ENCODE data around the gene CTAGE8. TPM values are rescaled to one million over a fixed set of nuclear protein-coding genes. Genes with fewer than 3 reads are reported as not detected.
"Not testable (repeated sequence)": the region's sequence is repeated elsewhere in the genome, so short reads cannot be mapped to it uniquely, and the experiment has no call there.

The CTAGE8 gene
- total and polyA plus RNA-seq, 4 donors, result 0.44 to 0.92 (median 0.57) TPM; not detected in 1

- H3K4me1 ChIP-seq (ENCODE audit: control insufficient read depth in 4 of 4, insufficient read depth in 4 of 4, low read length in 3 of 4); H3K4me3 ChIP-seq (ENCODE audit: low read depth in 1 of 3, low read length in 3 of 3); DNase-seq (ENCODE audit: low spot score); H3K27ac ChIP-seq (ENCODE audit: low read depth in 1 of 2, low read length in 2 of 2); H3K9ac ChIP-seq (ENCODE audit: low read depth in 1 of 2, low read length in 2 of 2); H3K36me3 ChIP-seq (ENCODE audit: control insufficient read depth in 4 of 4, insufficient read depth in 3 of 4, low read depth in 1 of 4, low read length in 3 of 4); H3K27me3 ChIP-seq (ENCODE audit: control insufficient read depth in 4 of 4, insufficient read depth in 4 of 4, low read length in 3 of 4); H3K9me3 ChIP-seq (ENCODE audit: control insufficient read depth in 4 of 4, low read length in 3 of 4): not testable (repeated sequence)
- no CpG with 5 or more reads among the region's 60 CpGs for WGBS
These were observed 24.9 kb upstream of the CTAGE8 start for GRCh38 chr7:144293794-144294499.

GRCh38 chr7:144292384-144293161 lies 23.5 kb upstream of the CTAGE8 start:
- not testable (repeated sequence) for H3K9ac ChIP-seq (ENCODE audit: low read depth in 1 of 2, low read length in 2 of 2); DNase-seq (ENCODE audit: low spot score); H3K36me3 ChIP-seq (ENCODE audit: control insufficient read depth in 4 of 4, insufficient read depth in 3 of 4, low read depth in 1 of 4, low read length in 3 of 4); H3K27me3 ChIP-seq (ENCODE audit: control insufficient read depth in 4 of 4, insufficient read depth in 4 of 4, low read length in 3 of 4); H3K9me3 ChIP-seq (ENCODE audit: control insufficient read depth in 4 of 4, low read length in 3 of 4); H3K4me1 ChIP-seq (ENCODE audit: control insufficient read depth in 4 of 4, insufficient read depth in 4 of 4, low read length in 3 of 4); H3K4me3 ChIP-seq (ENCODE audit: low read depth in 1 of 3, low read length in 3 of 3); H3K27ac ChIP-seq (ENCODE audit: low read depth in 1 of 2, low read length in 2 of 2)
- 98% methylated on average over 2 of the region's 14 CpGs for WGBS

- not testable (repeated sequence) for H3K27me3 ChIP-seq (ENCODE audit: control insufficient read depth in 4 of 4, insufficient read depth in 4 of 4, low read length in 3 of 4); H3K4me1 ChIP-seq (ENCODE audit: control insufficient read depth in 4 of 4, insufficient read depth in 4 of 4, low read length in 3 of 4); H3K27ac ChIP-seq (ENCODE audit: low read depth in 1 of 2, low read length in 2 of 2); DNase-seq (ENCODE audit: low spot score); H3K9ac ChIP-seq (ENCODE audit: low read depth in 1 of 2, low read length in 2 of 2); H3K36me3 ChIP-seq (ENCODE audit: control insufficient read depth in 4 of 4, insufficient read depth in 3 of 4, low read depth in 1 of 4, low read length in 3 of 4); H3K9me3 ChIP-seq (ENCODE audit: control insufficient read depth in 4 of 4, low read length in 3 of 4); H3K4me3 ChIP-seq (ENCODE audit: low read depth in 1 of 3, low read length in 3 of 3)
- 81% methylated on average over 2 of the region's 4 CpGs for WGBS
These were observed 22.5 kb upstream of the CTAGE8 start for GRCh38 chr7:144291607-144292006.

GRCh38 chr7:144287171-144287784 lies 18.2 kb upstream of the CTAGE8 start:
- not testable (repeated sequence) for H3K36me3 ChIP-seq (ENCODE audit: control insufficient read depth in 4 of 4, insufficient read depth in 3 of 4, low read depth in 1 of 4, low read length in 3 of 4); H3K4me3 ChIP-seq (ENCODE audit: low read depth in 1 of 3, low read length in 3 of 3); H3K4me1 ChIP-seq (ENCODE audit: control insufficient read depth in 4 of 4, insufficient read depth in 4 of 4, low read length in 3 of 4); H3K9ac ChIP-seq (ENCODE audit: low read depth in 1 of 2, low read length in 2 of 2); H3K9me3 ChIP-seq (ENCODE audit: control insufficient read depth in 4 of 4, low read length in 3 of 4); DNase-seq (ENCODE audit: low spot score); H3K27ac ChIP-seq (ENCODE audit: low read depth in 1 of 2, low read length in 2 of 2); H3K27me3 ChIP-seq (ENCODE audit: control insufficient read depth in 4 of 4, insufficient read depth in 4 of 4, low read length in 3 of 4)
- WGBS, result no CpG with 5 or more reads among the region's 3 CpGs

GRCh38 chr7:144283716-144284115 lies 14.6 kb upstream of the CTAGE8 start:
- H3K9ac ChIP-seq (ENCODE audit: low read depth in 1 of 2, low read length in 2 of 2); H3K4me1 ChIP-seq (ENCODE audit: control insufficient read depth in 4 of 4, insufficient read depth in 4 of 4, low read length in 3 of 4); H3K4me3 ChIP-seq (ENCODE audit: low read depth in 1 of 3, low read length in 3 of 3); H3K27ac ChIP-seq (ENCODE audit: low read depth in 1 of 2, low read length in 2 of 2); H3K27me3 ChIP-seq (ENCODE audit: control insufficient read depth in 4 of 4, insufficient read depth in 4 of 4, low read length in 3 of 4); DNase-seq (ENCODE audit: low spot score); H3K36me3 ChIP-seq (ENCODE audit: control insufficient read depth in 4 of 4, insufficient read depth in 3 of 4, low read depth in 1 of 4, low read length in 3 of 4); H3K9me3 ChIP-seq (ENCODE audit: control insufficient read depth in 4 of 4, low read length in 3 of 4): not testable (repeated sequence)
- WGBS, result no CpG with 5 or more reads among the region's 6 CpGs

- H3K9me3 ChIP-seq (ENCODE audit: control insufficient read depth in 4 of 4, low read length in 3 of 4); H3K27ac ChIP-seq (ENCODE audit: low read depth in 1 of 2, low read length in 2 of 2); H3K4me3 ChIP-seq (ENCODE audit: low read depth in 1 of 3, low read length in 3 of 3); DNase-seq (ENCODE audit: low spot score); H3K4me1 ChIP-seq (ENCODE audit: control insufficient read depth in 4 of 4, insufficient read depth in 4 of 4, low read length in 3 of 4); H3K27me3 ChIP-seq (ENCODE audit: control insufficient read depth in 4 of 4, insufficient read depth in 4 of 4, low read length in 3 of 4); H3K36me3 ChIP-seq (ENCODE audit: control insufficient read depth in 4 of 4, insufficient read depth in 3 of 4, low read depth in 1 of 4, low read length in 3 of 4); H3K9ac ChIP-seq (ENCODE audit: low read depth in 1 of 2, low read length in 2 of 2): not testable (repeated sequence)
- 96% methylated on average over 2 of the region's 4 CpGs for WGBS
These were observed 13.4 kb upstream of the CTAGE8 start for GRCh38 chr7:144282490-144282889.

- not testable (repeated sequence) for H3K9me3 ChIP-seq (ENCODE audit: control insufficient read depth in 4 of 4, low read length in 3 of 4); H3K4me3 ChIP-seq (ENCODE audit: low read depth in 1 of 3, low read length in 3 of 3); H3K27me3 ChIP-seq (ENCODE audit: control insufficient read depth in 4 of 4, insufficient read depth in 4 of 4, low read length in 3 of 4); H3K27ac ChIP-seq (ENCODE audit: low read depth in 1 of 2, low read length in 2 of 2); H3K9ac ChIP-seq (ENCODE audit: low read depth in 1 of 2, low read length in 2 of 2); H3K4me1 ChIP-seq (ENCODE audit: control insufficient read depth in 4 of 4, insufficient read depth in 4 of 4, low read length in 3 of 4); H3K36me3 ChIP-seq (ENCODE audit: control insufficient read depth in 4 of 4, insufficient read depth in 3 of 4, low read depth in 1 of 4, low read length in 3 of 4); DNase-seq (ENCODE audit: low spot score)
- no CpG with 5 or more reads among the region's 8 CpGs for WGBS
These were observed 12.9 kb upstream of the CTAGE8 start for GRCh38 chr7:144281981-144282380.

GRCh38 chr7:144280010-144280409 lies 10.9 kb upstream of the CTAGE8 start:
- over 99% methylated on average over 3 of the region's 6 CpGs for WGBS
- H3K9ac ChIP-seq (ENCODE audit: low read depth in 1 of 2, low read length in 2 of 2); DNase-seq (ENCODE audit: low spot score); H3K4me1 ChIP-seq (ENCODE audit: control insufficient read depth in 4 of 4, insufficient read depth in 4 of 4, low read length in 3 of 4); H3K4me3 ChIP-seq (ENCODE audit: low read depth in 1 of 3, low read length in 3 of 3); H3K36me3 ChIP-seq (ENCODE audit: control insufficient read depth in 4 of 4, insufficient read depth in 3 of 4, low read depth in 1 of 4, low read length in 3 of 4); H3K9me3 ChIP-seq (ENCODE audit: control insufficient read depth in 4 of 4, low read length in 3 of 4); H3K27me3 ChIP-seq (ENCODE audit: control insufficient read depth in 4 of 4, insufficient read depth in 4 of 4, low read length in 3 of 4); H3K27ac ChIP-seq (ENCODE audit: low read depth in 1 of 2, low read length in 2 of 2): not testable (repeated sequence)
